H1 (cell line): ENCODE data around the gene WDR13. TPM values are rescaled to one million over a fixed set of nuclear protein-coding genes. Genes with fewer than 3 reads are reported as not detected.
"Not testable (repeated sequence)": the region's sequence is repeated elsewhere in the genome, so short reads cannot be mapped to it uniquely, and the experiment has no call there.

Experiments used
- CTCF ChIA-PET: fragments of 300-600 bp; sonication (Branson Sonifier 250); formaldehyde crosslinking; loops from one replicate; lab custom pipeline; 2021; ENCODE audit not compliant: partially characterized antibody; lab: Charles Lee
- POLR2A ChIA-PET: fragments of 300-600 bp; sonication (Branson Sonifier 250); formaldehyde crosslinking; loops from one replicate; lab custom pipeline; 2021; ENCODE audit warnings: inconsistent platforms; ENCODE audit not compliant: partially characterized antibody; lab: Charles Lee
- DNase-seq, 2 experiments: peaks; one replicate each; pipeline versions ENCODE4 v3.0.0 to v3.0.0-alpha.2; 2010 to 2022; ENCODE audit warnings: low spot score in 2 of 2, low read depth in 1 of 2, mixed read lengths in 1 of 2
- FAIRE-seq: peaks from 2 replicates; lab custom pipeline; 2011; peaks lifted over from hg19 to GRCh38; lab: Jason Lieb, UNC
- H2AFZ ChIP-seq: 2 replicates; pipeline ENCODE4 v1.8.1; 2012; ENCODE audit warnings: low read length, inconsistent platforms
- H2AK5ac ChIP-seq: 2 replicates; pipeline ENCODE4 v1.6.1; 2013; ENCODE audit warnings: low read depth, low read length
- H2BK120ac ChIP-seq: replicated peaks from 2 replicates; pipeline ENCODE3; 2013; ENCODE audit warnings: low read depth, low read length, inconsistent platforms
- H2BK12ac ChIP-seq: 2 replicates; pipeline ENCODE4 v1.6.1; 2013; ENCODE audit warnings: low read depth, low read length
- H2BK15ac ChIP-seq: 2 replicates; pipeline ENCODE4 v1.6.1; 2013; ENCODE audit warnings: low read length
- H2BK20ac ChIP-seq: 2 replicates; pipeline ENCODE4 v1.6.1; 2013; ENCODE audit warnings: low read length
- H2BK5ac ChIP-seq: 2 replicates; pipeline ENCODE4 v1.6.1; 2013; ENCODE audit warnings: low read depth, low read length
- H3K14ac ChIP-seq: 2 replicates; pipeline ENCODE4 v1.6.1; 2013; ENCODE audit warnings: inconsistent platforms; ENCODE audit not compliant: insufficient read length
- H3K18ac ChIP-seq: 2 replicates; pipeline ENCODE4 v1.6.1; 2013; ENCODE audit warnings: low read length; ENCODE audit errors: extremely low read depth
- H3K23ac ChIP-seq: 2 replicates; pipeline ENCODE4 v1.6.1; 2013; ENCODE audit warnings: inconsistent platforms; ENCODE audit not compliant: insufficient read length
- H3K23me2 ChIP-seq: 2 replicates; pipeline ENCODE4 v1.6.1; 2013; ENCODE audit warnings: low read depth, low read length
- H3K27ac ChIP-seq: 2 replicates; pipeline ENCODE4 v1.6.1; 2011; ENCODE audit warnings: low read depth, low read length, inconsistent platforms
- H3K27me3 ChIP-seq, 4 experiments: replicated peaks in 1 of 4; 1 replicate in 1 of 4; 2 replicates in 3 of 4; pipeline versions ENCODE4 v1.6.1 to v1.8.1; 2011 to 2013; ENCODE audit warnings: low read length in 3 of 4, mild to moderate bottlenecking in 3 of 4, inconsistent platforms in 2 of 4, mixed read lengths in 2 of 4, moderate library complexity in 1 of 4; ENCODE audit not compliant: control insufficient read depth in 3 of 4, insufficient read depth in 3 of 4; ENCODE audit errors: extremely low read depth in 1 of 4
- H3K36me3 ChIP-seq, 4 experiments: 2 replicates each; pipeline versions ENCODE4 v1.6.1 to v1.8.1; 2011 to 2013; ENCODE audit warnings: mild to moderate bottlenecking in 4 of 4, low read length in 3 of 4, moderate library complexity in 2 of 4, control low read depth in 1 of 4, inconsistent platforms in 1 of 4; ENCODE audit not compliant: insufficient read depth in 4 of 4, control insufficient read depth in 2 of 4
- H3K4ac ChIP-seq: replicated peaks from 2 replicates; pipeline ENCODE3; 2013; ENCODE audit warnings: low read length, low read depth, mixed read lengths, inconsistent platforms; ENCODE audit not compliant: insufficient read length
- H3K4me1 ChIP-seq, 4 experiments: replicated peaks in 1 of 4; 1 replicate in 1 of 4; 2 replicates in 3 of 4; pipeline versions ENCODE4 v1.6.1 to v1.8.1; 2011 to 2013; ENCODE audit warnings: low read length in 3 of 4, inconsistent platforms in 2 of 4, mixed read lengths in 1 of 4; ENCODE audit not compliant: insufficient read depth in 4 of 4, control insufficient read depth in 3 of 4
- H3K4me2 ChIP-seq, 2 experiments: 2 replicates each; pipeline versions ENCODE4 v1.6.1 to v1.8.1; 2011 to 2013; ENCODE audit warnings: low read depth in 2 of 2, low read length in 2 of 2, control low read depth in 1 of 2, inconsistent platforms in 1 of 2, mild to moderate bottlenecking in 1 of 2; ENCODE audit not compliant: insufficient read depth in 1 of 2
- H3K4me3 ChIP-seq, 4 experiments: fragments of 200-600, 300-600 bp in 1 of 4; sonication (generic), shearing (Covaris generic), sonication (Bioruptor Twin) in 1 of 4; 2 replicates each; pipeline versions ENCODE4 v1.5.1 to v1.8.1; 2011 to 2016; ENCODE audit warnings: low read length in 4 of 4, low read depth in 3 of 4, control low read depth in 2 of 4, inconsistent platforms in 2 of 4, mild to moderate bottlenecking in 2 of 4, mixed read lengths in 1 of 4, moderate library complexity in 1 of 4; ENCODE audit not compliant: insufficient read depth in 2 of 4; ENCODE audit errors: extremely low read depth in 1 of 4
- H3K56ac ChIP-seq: replicated peaks from 2 replicates; pipeline ENCODE3; 2013; ENCODE audit warnings: low read depth, mild to moderate bottlenecking, mixed read lengths, low read length, inconsistent platforms; ENCODE audit not compliant: insufficient read length
- H3K79me1 ChIP-seq: 2 replicates; pipeline ENCODE4 v1.6.1; 2013; ENCODE audit warnings: low read depth, low read length, control low read depth
- H3K79me2 ChIP-seq, 2 experiments: 2 replicates each; pipeline versions ENCODE4 v1.6.1 to v1.8.1; 2012 to 2013; ENCODE audit warnings: low read length in 2 of 2, mild to moderate bottlenecking in 2 of 2, inconsistent platforms in 1 of 2; ENCODE audit not compliant: insufficient read depth in 2 of 2, control insufficient read depth in 1 of 2
- H3K9ac ChIP-seq, 4 experiments: replicated peaks in 1 of 4; 1 replicate in 1 of 4; 2 replicates in 3 of 4; pipeline versions ENCODE4 v1.6.1 to v1.8.1; 2011 to 2013; ENCODE audit warnings: low read depth in 3 of 4, low read length in 3 of 4, control low read depth in 2 of 4, mild to moderate bottlenecking in 2 of 4, moderate library complexity in 2 of 4, inconsistent platforms in 1 of 4; ENCODE audit errors: extremely low read depth in 1 of 4
- H3K9me3 ChIP-seq, 2 experiments: 2 replicates each; pipeline versions ENCODE4 v1.6.1 to v1.8.1; 2012 to 2013; ENCODE audit warnings: mild to moderate bottlenecking in 2 of 2, moderate library complexity in 2 of 2, control low read depth in 1 of 2, inconsistent platforms in 1 of 2, low read depth in 1 of 2, low read length in 1 of 2, mixed read lengths in 1 of 2; ENCODE audit not compliant: insufficient read depth in 2 of 2
- H4K20me1 ChIP-seq, 2 experiments: replicated peaks in 1 of 2; 2 replicates each; pipeline versions ENCODE3 to v1.8.1; 2011 to 2013; ENCODE audit warnings: inconsistent platforms in 2 of 2, low read length in 2 of 2, mild to moderate bottlenecking in 1 of 2; ENCODE audit not compliant: insufficient read depth in 2 of 2, control insufficient read depth in 1 of 2
- H4K5ac ChIP-seq: 2 replicates; pipeline ENCODE4 v1.6.1; 2013; ENCODE audit warnings: low read length, low read depth, mixed read lengths, inconsistent platforms; ENCODE audit not compliant: insufficient read length
- H4K8ac ChIP-seq: 2 replicates; pipeline ENCODE4 v1.8.0; 2013; ENCODE audit warnings: mild to moderate bottlenecking, moderate library complexity, low read length, inconsistent platforms; ENCODE audit not compliant: insufficient read depth; ENCODE audit errors: extremely low read depth
- H4K91ac ChIP-seq: replicated peaks from 2 replicates; pipeline ENCODE3; 2013; ENCODE audit warnings: low read length, mixed read lengths, inconsistent platforms; ENCODE audit not compliant: insufficient read length
- WGBS, 2 experiments: shearing (Covaris generic) in 1 of 2; methylation state at CpG; one replicate each; pipeline versions ENCODE4 v1.1.6 to v1.1.7; 2013 to 2015; ENCODE audit warnings: low lambda C conversion rate in 2 of 2, mixed read lengths in 2 of 2, inconsistent platforms in 1 of 2, low coverage in 1 of 2, missing lambda C conversion rate in 1 of 2; ENCODE audit not compliant: insufficient replicate concordance in 2 of 2, insufficient coverage in 1 of 2, insufficient read length in 1 of 2; ENCODE audit errors: extremely low coverage in 1 of 2, missing lambda C conversion rate in 1 of 2; 5-methylcytosine and 5-hydroxymethylcytosine counted together
- polyA plus RNA-seq, 7 experiments: library from polyadenylated mRNA; depleted of rRNA in 3 of 7; stranded (reverse) in 5 of 7; unstranded in 2 of 7; fragments of >200 nt in 5 of 7; fragments of 200-250 nt in 2 of 7; gene quantifications; 1 replicate in 5 of 7; 2 replicates in 1 of 7; 4 replicates in 1 of 7; pipeline versions ENCODE4 v1.2.1 to v1.2.3, GENCODE V29; 2011 to 2013; ENCODE audit warnings: missing spikeins in 2 of 7, mixed read lengths in 2 of 7
- total RNA-seq: library from RNA; stranded (reverse); fragmentation: NEBNext Ultra II Directional; extraction: Animal tissue kit (Norgen Biotek cat#: 25700); gene quantifications from 2 replicates; pipeline ENCODE4 v1.2.1, GENCODE V29; 2021

Gene WDR13
- total and polyA plus RNA-seq, 2 of the 8 experiments (the other 6 are each of a cell fraction or from before 2014, with no cell fraction given) = 19.4 to 46.3 TPM

DNA sequence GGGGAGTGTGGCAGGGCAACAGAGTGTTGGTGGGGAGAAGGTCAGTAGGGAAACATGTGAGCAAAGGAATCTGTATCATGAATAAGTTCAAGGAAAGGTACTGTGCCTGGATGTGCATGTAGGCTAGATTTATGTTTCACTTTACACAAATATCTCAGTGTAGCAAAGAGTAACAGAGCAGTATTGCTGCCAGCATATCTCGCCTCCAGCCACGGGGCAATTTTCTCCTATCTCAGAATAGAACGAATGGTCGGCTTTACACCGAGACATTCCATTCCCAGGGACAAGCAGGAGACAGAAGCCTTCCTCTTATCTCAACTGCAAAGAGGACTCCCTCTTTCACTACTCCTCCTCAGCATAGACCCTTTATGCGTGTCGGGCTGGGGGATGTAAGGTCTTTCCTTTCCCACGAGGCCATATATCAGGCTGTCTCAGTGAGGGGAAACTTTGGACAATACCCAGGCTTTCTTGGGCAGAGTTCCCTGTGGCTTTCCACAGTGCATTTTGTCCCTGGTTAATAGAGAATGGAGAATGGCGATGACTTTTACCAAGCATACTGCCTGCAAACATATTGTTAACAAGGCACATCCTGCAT lies 41.5 kb upstream of the WDR13 start:
- H3K4me2 ChIP-seq, H4K8ac ChIP-seq, H3K56ac ChIP-seq, H3K4me3 ChIP-seq, H2AK5ac ChIP-seq, H3K4me1 ChIP-seq, H4K5ac ChIP-seq, POLR2A ChIA-PET, H2BK120ac ChIP-seq, H2BK15ac ChIP-seq, H3K9me3 ChIP-seq, H2BK5ac ChIP-seq, H4K20me1 ChIP-seq, DNase-seq, H2BK20ac ChIP-seq, H3K79me1 ChIP-seq, H3K23ac ChIP-seq, H3K79me2 ChIP-seq, H2BK12ac ChIP-seq, H3K23me2 ChIP-seq, H3K27ac ChIP-seq, H3K27me3 ChIP-seq, H3K14ac ChIP-seq, H4K91ac ChIP-seq, H3K36me3 ChIP-seq, CTCF ChIA-PET, H2AFZ ChIP-seq, H3K9ac ChIP-seq, H3K18ac ChIP-seq, H3K4ac ChIP-seq: not testable (repeated sequence)
- 90% methylated on average over 9 of the region's 9 CpGs; no CpG with 5 or more reads in 1 of the 2 experiments for WGBS, 2 experiments
- FAIRE-seq = peak; percentile 55
